ENCODE results near the gene ZNF584. TPM values are rescaled to one million over a fixed set of nuclear protein-coding genes. Genes with fewer than 3 reads are reported as not detected.
A peak's percentile ranks its signal among the peaks of the same experiment; 100 is the strongest.

The ZNF584 gene
- 6.9 and 9.3 TPM in 2 replicates for total RNA-seq (ENCODE audit: low replicate concordance)

DNA sequence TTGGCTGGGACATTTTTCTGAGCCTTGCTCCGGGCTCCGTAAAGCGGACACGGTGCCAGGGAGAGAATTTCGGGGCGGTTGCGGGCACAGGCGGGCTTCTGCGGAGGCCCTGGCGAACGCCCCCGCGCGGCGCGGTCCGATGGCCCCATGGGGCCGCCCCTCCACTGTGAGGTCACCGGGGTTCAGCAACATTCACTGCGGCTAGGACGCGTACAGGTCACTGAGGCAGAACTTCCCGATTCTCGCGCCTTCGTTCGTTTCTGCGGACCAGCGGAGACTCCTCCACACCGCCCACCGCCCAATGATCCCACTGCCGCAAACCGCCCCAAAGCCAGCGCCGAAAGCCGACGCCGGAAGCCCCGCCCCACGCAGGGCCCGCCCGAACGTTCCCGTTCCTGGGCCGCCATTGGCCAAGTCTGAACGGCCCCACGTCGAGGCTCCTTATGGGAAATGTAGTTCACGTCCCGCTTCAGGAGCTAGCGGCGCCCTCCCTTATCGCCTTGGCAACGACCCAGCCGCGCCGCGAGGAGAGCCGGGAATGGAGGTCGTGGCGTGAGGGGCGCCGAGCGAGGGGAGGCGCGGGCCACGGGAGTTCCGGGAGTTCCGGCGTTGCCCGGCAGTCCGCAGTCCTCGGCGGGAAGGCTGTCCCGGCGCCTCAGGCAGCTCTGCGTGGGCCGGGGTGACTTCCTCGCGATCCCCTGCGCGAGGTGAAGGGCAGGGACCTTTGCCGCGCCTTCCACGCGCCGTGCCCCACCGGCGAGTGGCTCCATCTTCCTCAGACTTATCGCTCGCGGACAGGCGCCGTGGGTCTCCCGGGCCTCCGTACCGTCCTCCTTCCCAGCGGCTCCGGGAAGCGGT, at the start of gene ZNF584:
TSS of gene ZNF584 (plus strand) at position 498 of the 858 bp plus-strand sequence. CDS start 499 bp downstream, outside the sequence.
- Histone ChIP-seq H2AFZ (replicated peaks) (peak within 1 kb of the TSS; percentile 56), H3K27me3 (no peaks in the 10 kb centered on the region), H3K27ac (peak within 1 kb of the TSS; percentile 63), H3F3A (ENCODE audit: low read depth) (peaks cover 20% of the 10 kb centered on the region), H3K79me2 (ENCODE audit: low read depth) (no peaks in the 10 kb centered on the region), H3K36me3 (no peaks in the 10 kb centered on the region), H3K9ac (peak within 1 kb of the TSS; percentile 66), H3K9me3 (ENCODE audit: low read depth) (no peaks in the 10 kb centered on the region), H3K4me2 (peak within 1 kb of the TSS; percentile 98), H3K4me1 (peaks cover 11% of the 10 kb centered on the region), H4K20me1 (ENCODE audit: low read depth) (no peaks in the 10 kb centered on the region), H3K4me3 (peak within 1 kb of the TSS; percentile 78)
- TF ChIP-seq EZH2phosphoT487 (IDR thresholded peaks at IDR 0.05), result no peak
- TF ChIP-seq, protein P1, sequence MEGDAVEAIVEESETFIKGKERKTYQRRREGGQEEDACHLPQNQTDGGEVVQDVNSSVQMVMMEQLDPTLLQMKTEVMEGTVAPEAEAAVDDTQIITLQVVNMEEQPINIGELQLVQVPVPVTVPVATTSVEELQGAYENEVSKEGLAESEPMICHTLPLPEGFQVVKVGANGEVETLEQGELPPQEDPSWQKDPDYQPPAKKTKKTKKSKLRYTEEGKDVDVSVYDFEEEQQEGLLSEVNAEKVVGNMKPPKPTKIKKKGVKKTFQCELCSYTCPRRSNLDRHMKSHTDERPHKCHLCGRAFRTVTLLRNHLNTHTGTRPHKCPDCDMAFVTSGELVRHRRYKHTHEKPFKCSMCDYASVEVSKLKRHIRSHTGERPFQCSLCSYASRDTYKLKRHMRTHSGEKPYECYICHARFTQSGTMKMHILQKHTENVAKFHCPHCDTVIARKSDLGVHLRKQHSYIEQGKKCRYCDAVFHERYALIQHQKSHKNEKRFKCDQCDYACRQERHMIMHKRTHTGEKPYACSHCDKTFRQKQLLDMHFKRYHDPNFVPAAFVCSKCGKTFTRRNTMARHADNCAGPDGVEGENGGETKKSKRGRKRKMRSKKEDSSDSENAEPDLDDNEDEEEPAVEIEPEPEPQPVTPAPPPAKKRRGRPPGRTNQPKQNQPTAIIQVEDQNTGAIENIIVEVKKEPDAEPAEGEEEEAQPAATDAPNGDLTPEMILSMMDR (IDR thresholded peaks at IDR 0.05), result no peak
- peak; percentile 29 for TF ChIP-seq EZH2 (IDR thresholded peaks at IDR 0.05)
- Mint-ChIP-seq H3K9me3 (peaks cover 22% of the 10 kb centered on the region), H3K36me3 (peaks cover 29% of the 10 kb centered on the region), H3K27ac (peak within 1 kb of the TSS; percentile 95), H3K4me1 (peaks cover 32% of the 10 kb centered on the region), H3K4me3 (peak within 1 kb of the TSS; percentile 96), H3K27me3 (ENCODE audit: insufficient read depth, low read depth) (peaks cover 9% of the 10 kb centered on the region)
- DNase-seq (ENCODE audit: low spot score), result peak; percentile 99

DNA sequence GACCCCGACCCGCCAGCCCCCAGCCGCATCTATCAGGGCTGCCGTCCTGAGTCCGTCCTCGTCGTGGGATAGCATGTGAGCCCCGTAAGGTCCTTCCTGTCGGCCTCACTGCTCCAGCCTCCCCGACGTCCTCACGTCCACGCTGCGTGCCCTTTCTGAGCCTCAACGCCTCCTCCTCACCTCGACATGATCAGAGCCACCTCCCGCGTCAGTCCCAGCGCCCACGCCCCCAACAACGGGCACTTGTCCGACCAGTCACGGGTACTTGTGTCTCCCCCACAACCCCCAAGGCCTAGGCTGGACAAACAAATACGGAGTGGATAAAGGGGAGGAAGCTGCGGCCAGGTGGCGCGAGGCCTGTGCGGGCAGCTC, 46.6 kb upstream of the ZNF584 start:
- H3K79me2 ChIP-seq (ENCODE audit: low read depth), result peaks cover 10% of the 10 kb centered on the region
- no peaks in the 10 kb centered on the region for H3K27me3 ChIP-seq
- H3F3A ChIP-seq (ENCODE audit: low read depth), result peaks cover 7% of the 10 kb centered on the region
- peak overlapping the region; percentile 85 for H3K4me2 ChIP-seq
- H3K9ac ChIP-seq, result peak overlapping the region; percentile 67
- Mint-ChIP-seq H3K4me3 (peak overlapping the region; percentile 96), H3K27ac (peak overlapping the region; percentile 97), H3K9me3 (no peaks in the 10 kb centered on the region), H3K27me3 (ENCODE audit: insufficient read depth, low read depth) (peaks cover 12% of the 10 kb centered on the region), H3K36me3 (peaks cover 3% of the 10 kb centered on the region), H3K4me1 (peaks cover 13% of the 10 kb centered on the region)
- H4K20me1 ChIP-seq (ENCODE audit: low read depth), result no peaks in the 10 kb centered on the region
- H3K4me3 ChIP-seq, result peak overlapping the region; percentile 59
- TF ChIP-seq, protein P1 (IDR thresholded peaks at IDR 0.05), result peak; percentile 15
- TF ChIP-seq EZH2phosphoT487 (IDR thresholded peaks at IDR 0.05), result no peak
- no peak for TF ChIP-seq EZH2 (IDR thresholded peaks at IDR 0.05)
- no peaks in the 10 kb centered on the region for H3K36me3 ChIP-seq
- no peak for DNase-seq (ENCODE audit: low spot score)
- H3K9me3 ChIP-seq (ENCODE audit: low read depth), result no peaks in the 10 kb centered on the region
- peak overlapping the region; percentile 60 for H2AFZ ChIP-seq (replicated peaks)
- H3K4me1 ChIP-seq, result no peaks in the 10 kb centered on the region
- peak overlapping the region; percentile 54 for H3K27ac ChIP-seq

DNA sequence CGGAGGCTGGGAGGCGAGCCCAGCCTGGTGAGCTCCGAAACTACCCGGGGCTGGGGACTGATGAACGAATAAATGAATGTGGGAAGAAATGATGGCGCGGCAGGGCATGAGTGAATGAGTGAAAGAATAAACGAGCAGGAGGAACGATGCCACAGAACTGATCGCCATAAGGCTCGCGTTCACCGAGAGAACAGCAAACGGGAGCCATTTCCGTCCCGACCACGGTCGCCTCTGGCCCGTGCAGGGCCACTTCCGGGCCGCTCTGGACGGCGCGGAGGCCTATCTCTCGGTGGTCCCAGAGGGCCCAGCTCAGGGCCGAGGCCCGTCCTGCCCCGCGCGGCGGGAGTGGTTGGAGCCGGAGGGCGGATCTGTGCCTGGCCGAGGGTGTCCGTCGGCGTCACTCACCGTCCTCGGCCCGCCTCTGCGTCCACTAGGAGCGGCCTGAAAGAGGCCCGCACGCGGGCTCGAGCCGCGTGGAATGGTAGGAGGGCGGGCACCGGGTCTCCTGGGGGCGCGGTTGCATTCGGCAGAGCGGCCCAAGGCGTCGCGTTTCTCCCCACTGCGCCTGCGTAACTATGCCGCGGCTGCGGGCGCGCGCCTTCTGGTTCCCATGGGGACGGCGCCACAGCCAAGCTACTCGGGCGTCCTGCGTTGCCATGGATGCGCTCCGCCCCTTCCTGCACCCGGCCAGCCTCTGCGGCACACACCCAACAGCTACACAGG, 46.0 kb upstream of the ZNF584 start, which contains the start of gene ZNF497:
TSS of gene ZNF497 (minus strand) at position 480 of the 723 bp plus-strand sequence. CDS start 5,116 bp downstream, outside the sequence.
- Histone ChIP-seq H3K27ac (peak within 1 kb of the TSS; percentile 54), H3K4me1 (no peaks in the 10 kb centered on the region), H3F3A (ENCODE audit: low read depth) (peaks cover 7% of the 10 kb centered on the region), H3K36me3 (no peaks in the 10 kb centered on the region), H2AFZ (replicated peaks) (peak within 1 kb of the TSS; percentile 60), H4K20me1 (ENCODE audit: low read depth) (no peaks in the 10 kb centered on the region), H3K9ac (peak within 1 kb of the TSS; percentile 67), H3K4me3 (peak within 1 kb of the TSS; percentile 59), H3K27me3 (no peaks in the 10 kb centered on the region), H3K79me2 (ENCODE audit: low read depth) (peaks cover 10% of the 10 kb centered on the region), H3K4me2 (peak within 1 kb of the TSS; percentile 85), H3K9me3 (ENCODE audit: low read depth) (no peaks in the 10 kb centered on the region)
- H3K4me1 Mint-ChIP-seq, result peaks cover 13% of the 10 kb centered on the region
- TF ChIP-seq EZH2phosphoT487 (IDR thresholded peaks at IDR 0.05) (no peak), EZH2 (IDR thresholded peaks at IDR 0.05) (no peak)
- TF ChIP-seq, protein P1 (IDR thresholded peaks at IDR 0.05), result no peak
- H3K27ac Mint-ChIP-seq, result peak within 1 kb of the TSS; percentile 97
- H3K27me3 Mint-ChIP-seq (ENCODE audit: insufficient read depth, low read depth), result peaks cover 11% of the 10 kb centered on the region
- H3K9me3 Mint-ChIP-seq, result no peaks in the 10 kb centered on the region
- H3K4me3 Mint-ChIP-seq, result peak within 1 kb of the TSS; percentile 96
- DNase-seq (ENCODE audit: low spot score), result peak; percentile 98
- peaks cover 5% of the 10 kb centered on the region for H3K36me3 Mint-ChIP-seq
